HepG2 (cell line): ENCODE data around the gene C16orf90.

ENCODE experiments used
- AGO1 ChIP-seq: fragments of 200-400 bp; formaldehyde crosslinking; IDR thresholded peaks from 2 replicates; pipeline ENCODE4 v1.6.1; 2017; ENCODE audit warnings: mild to moderate bottlenecking, low read depth, low read length, moderate library complexity; ENCODE audit not compliant: poor library complexity, severe bottlenecking
- CBX1 ChIP-seq: IDR thresholded peaks from one replicate; pipeline ENCODE4 v1.6.1; 2016; ENCODE audit warnings: antibody characterized with exemption, low read depth
- CEBPB ChIP-seq: IDR thresholded peaks from 2 replicates; pipeline ENCODE4 v1.6.1; 2011; ENCODE audit warnings: low read depth, low read length, improper control_type of control experiment, borderline replicate concordance
- GLI4 ChIP-seq: sonication (generic); formaldehyde crosslinking; IDR thresholded peaks from 2 replicates; pipeline ENCODE4 v1.5.1; 2020; ENCODE audit warnings: missing genetic modification reagents, mild to moderate bottlenecking, moderate library complexity, borderline replicate concordance
- KDM1A ChIP-seq: IDR thresholded peaks from 2 replicates; pipeline ENCODE4 v1.6.1; 2016; ENCODE audit warnings: missing compliant biosample characterization
- MEIS2 ChIP-seq: sonication (generic); formaldehyde crosslinking; IDR thresholded peaks from 2 replicates; pipeline ENCODE4 v1.9.0; 2021; ENCODE audit warnings: mild to moderate bottlenecking, missing genetic modification reagents
- SETDB1 ChIP-seq: sonication (generic); formaldehyde crosslinking; IDR thresholded peaks from 2 replicates; pipeline ENCODE4 v1.5.1; 2020; ENCODE audit warnings: missing genetic modification reagents, mild to moderate bottlenecking, borderline replicate concordance
- SP4 ChIP-seq: sonication (generic); formaldehyde crosslinking; IDR thresholded peaks from 2 replicates; pipeline ENCODE4 v1.8.1; 2023; ENCODE audit warnings: mild to moderate bottlenecking, missing genetic modification reagents
- SRF ChIP-seq: IDR thresholded peaks from 2 replicates; pipeline ENCODE4 v1.6.1; 2011; ENCODE audit warnings: mild to moderate bottlenecking, low read depth, low read length, moderate library complexity
- TAF1 ChIP-seq: sonication (generic); formaldehyde crosslinking; IDR thresholded peaks from 2 replicates; pipeline ENCODE4 v1.4.0; 2020; ENCODE audit warnings: missing genetic modification reagents
- TF ChIP-seq, protein P1 (sequence below): IDR thresholded peaks from 2 replicates; pipeline ENCODE4 v1.6.1; 2016; ENCODE audit warnings: low read depth
- TF ChIP-seq, protein P2 (sequence below): sonication (generic); formaldehyde crosslinking; IDR thresholded peaks from 2 replicates; pipeline ENCODE4 v1.5.0; 2020; ENCODE audit warnings: mild to moderate bottlenecking, missing genetic modification reagents, moderate library complexity

DNA sequence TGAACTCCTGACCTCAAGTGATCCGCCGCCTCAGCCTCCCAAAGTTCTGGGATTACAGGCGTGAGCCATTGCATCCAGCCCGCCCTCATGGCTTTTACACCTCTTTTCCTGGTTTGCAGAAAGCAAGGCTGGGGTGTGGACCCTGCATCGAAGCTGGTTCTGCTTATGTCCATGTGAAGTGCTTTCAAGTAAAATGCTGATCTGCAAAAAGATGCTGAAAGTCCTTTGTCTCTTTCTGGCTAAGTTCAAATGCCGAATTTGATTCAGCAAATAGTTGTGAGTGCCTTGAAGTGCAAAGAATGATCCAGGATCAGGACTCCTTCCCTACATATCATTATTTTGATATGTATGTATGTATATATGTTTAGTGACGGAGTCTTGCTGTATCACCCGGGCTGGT is 34.7 kb downstream of the C16orf90 start:
- TF ChIP-seq SETDB1 (no peak), MEIS2 (no peak), CBX1 (no peak), SRF (no peak), TAF1 (CRISPR knock-in tag) (no peak), SP4 (CRISPR knock-in tag) (no peak), GLI4 (CRISPR knock-in tag) (no peak), KDM1A (CRISPR knock-in tag) (no peak), CEBPB (no peak), AGO1 (no peak)
- TF ChIP-seq, protein P1, sequence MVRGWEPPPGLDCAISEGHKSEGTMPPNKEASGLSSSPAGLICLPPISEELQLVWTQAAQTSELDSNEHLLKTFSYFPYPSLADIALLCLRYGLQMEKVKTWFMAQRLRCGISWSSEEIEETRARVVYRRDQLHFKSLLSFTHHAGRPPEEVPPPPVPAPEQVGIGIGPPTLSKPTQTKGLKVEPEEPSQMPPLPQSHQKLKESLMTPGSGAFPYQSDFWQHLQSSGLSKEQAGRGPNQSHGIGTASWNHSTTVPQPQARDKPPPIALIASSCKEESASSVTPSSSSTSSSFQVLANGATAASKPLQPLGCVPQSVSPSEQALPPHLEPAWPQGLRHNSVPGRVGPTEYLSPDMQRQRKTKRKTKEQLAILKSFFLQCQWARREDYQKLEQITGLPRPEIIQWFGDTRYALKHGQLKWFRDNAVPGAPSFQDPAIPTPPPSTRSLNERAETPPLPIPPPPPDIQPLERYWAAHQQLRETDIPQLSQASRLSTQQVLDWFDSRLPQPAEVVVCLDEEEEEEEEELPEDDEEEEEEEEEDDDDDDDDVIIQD = no peak
- TF ChIP-seq, protein P2, sequence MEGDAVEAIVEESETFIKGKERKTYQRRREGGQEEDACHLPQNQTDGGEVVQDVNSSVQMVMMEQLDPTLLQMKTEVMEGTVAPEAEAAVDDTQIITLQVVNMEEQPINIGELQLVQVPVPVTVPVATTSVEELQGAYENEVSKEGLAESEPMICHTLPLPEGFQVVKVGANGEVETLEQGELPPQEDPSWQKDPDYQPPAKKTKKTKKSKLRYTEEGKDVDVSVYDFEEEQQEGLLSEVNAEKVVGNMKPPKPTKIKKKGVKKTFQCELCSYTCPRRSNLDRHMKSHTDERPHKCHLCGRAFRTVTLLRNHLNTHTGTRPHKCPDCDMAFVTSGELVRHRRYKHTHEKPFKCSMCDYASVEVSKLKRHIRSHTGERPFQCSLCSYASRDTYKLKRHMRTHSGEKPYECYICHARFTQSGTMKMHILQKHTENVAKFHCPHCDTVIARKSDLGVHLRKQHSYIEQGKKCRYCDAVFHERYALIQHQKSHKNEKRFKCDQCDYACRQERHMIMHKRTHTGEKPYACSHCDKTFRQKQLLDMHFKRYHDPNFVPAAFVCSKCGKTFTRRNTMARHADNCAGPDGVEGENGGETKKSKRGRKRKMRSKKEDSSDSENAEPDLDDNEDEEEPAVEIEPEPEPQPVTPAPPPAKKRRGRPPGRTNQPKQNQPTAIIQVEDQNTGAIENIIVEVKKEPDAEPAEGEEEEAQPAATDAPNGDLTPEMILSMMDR (CRISPR knock-in tag) = no peak
